Activated T-helper 9 cell treated with anti-CD3 and anti-CD28 coated beads, Interleukin-2, amount 50 U/mL, for 16 hours (primary cell): ENCODE results near the gene CX3CL1.
"Not testable (repeated sequence)": the region's sequence is repeated elsewhere in the genome, so short reads cannot be mapped to it uniquely, and the experiment has no call there.

Source experiments
- DNase-seq: peaks from one replicate; pipeline ENCODE4 v3.0.0-alpha.2; 2020; ENCODE audit warnings: low read depth

Gene CX3CL1

GRCh38 chr16:57357330-57358085 is 14.8 kb upstream of the CX3CL1 start:
- DNase-seq: no peak

DNA sequence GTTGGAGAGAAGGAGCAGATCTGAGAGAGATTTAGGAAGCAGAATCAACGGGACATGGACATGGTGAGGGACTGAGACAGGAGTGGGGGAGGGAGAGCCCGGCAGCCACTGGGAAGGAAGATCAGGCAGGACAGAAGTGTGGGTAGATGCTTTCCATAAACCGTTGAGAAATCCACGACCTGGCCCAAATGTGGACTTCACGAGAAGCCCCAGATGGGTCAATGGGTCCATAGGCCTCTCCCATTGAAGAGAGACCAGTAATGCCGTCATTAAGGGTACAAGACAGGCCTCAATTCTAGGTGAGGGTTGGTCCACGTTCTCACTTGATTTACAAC is 14.2 kb upstream of the CX3CL1 start:
- no peak for DNase-seq

GRCh38 chr16:57358527-57359095 is 13.7 kb upstream of the CX3CL1 start, which contains the start of gene CCL22:
TSS of gene CCL22 (plus strand) at chr16:57358783. CDS start at chr16:57358817, 34 bp downstream.
- DNase-seq: no peak

DNA sequence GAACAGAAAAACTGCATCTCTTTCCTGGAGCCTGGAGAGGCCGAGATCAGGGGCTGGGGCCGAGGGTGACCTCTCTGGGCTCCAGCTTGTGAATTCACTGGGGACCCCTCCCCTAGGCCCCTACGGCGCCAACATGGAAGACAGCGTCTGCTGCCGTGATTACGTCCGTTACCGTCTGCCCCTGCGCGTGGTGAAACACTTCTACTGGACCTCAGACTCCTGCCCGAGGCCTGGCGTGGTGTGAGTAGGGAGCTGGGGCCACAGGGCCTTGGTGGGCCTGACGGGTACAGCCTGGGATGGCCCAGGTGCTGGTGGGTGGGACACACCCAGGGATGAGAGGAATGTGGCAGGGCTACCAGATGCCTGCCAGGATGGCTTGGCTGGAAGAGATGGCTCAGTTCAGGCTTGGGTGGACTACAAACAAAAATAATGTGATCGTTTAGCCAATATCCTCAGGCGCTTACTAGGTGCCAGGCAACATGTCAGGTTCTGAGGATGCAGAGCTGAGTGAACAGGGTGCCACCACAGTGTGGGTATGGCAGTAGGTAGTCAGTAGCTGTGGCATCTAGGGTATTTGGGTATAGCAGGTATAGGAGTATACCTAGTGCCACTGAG is 11.9 kb upstream of the CX3CL1 start:
- no peak for DNase-seq

DNA sequence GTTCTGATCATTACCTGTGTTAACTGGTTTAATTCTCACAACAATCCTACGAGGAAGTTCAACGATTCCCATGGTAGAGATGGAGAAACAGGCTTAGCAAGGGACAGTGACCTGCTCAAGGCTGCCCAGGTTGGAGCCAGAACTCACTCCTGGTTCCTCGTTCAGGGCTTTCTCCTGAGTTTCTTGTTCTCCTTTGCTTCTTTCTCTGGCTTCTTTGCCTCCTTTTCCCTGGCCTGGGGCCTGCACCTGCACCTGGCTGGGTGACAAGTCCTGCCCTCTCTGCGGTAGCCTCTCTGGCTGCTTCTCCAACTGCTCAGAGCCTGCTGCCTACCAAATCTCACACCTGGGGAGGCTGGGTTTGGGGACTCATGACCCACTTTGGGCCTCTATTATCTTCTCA is 10.9 kb upstream of the CX3CL1 start:
- no peak for DNase-seq

- DNase-seq: no peak
Observed at GRCh38 chr16:57364143-57364542, 8.1 kb upstream of the CX3CL1 start.

GRCh38 chr16:57366544-57367040 is 5.7 kb upstream of the CX3CL1 start:
- no peak for DNase-seq

GRCh38 chr16:57367116-57367752 is 5.1 kb upstream of the CX3CL1 start:
- no peak for DNase-seq

- no peak for DNase-seq
Observed at GRCh38 chr16:57371494-57372371, 557 bp upstream of the CX3CL1 start.

- DNase-seq: no peak
Observed at GRCh38 chr16:57373117-57373947, 1.0 kb downstream of the CX3CL1 start.

DNA sequence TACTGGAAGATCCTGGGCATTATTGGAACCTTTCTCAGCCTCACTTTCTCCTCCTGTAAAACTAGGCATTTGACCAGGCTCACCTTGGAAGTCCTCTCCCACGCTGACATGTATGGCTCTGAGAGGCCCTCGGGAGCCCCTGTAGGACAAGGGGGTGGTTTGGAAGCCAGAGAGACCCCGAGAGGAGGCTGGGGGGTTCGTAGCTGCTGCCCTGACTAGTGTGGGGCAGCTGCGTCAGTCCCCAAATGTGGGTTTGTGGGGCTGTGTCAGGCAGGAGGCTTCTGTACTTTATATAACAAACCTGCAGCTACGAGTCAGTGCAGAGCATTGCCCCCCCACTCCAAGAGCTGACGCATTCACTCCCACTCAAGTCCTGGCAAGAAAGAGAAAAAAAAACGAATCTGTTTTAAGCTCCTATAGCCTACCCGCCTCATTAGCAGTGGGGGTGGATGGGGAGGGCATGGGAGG is 1.8 kb downstream of the CX3CL1 start:
- DNase-seq: no peak

- not testable (repeated sequence) for DNase-seq
Observed at GRCh38 chr16:57374925-57375465, 2.7 kb downstream of the CX3CL1 start.

- DNase-seq: no peak
Observed at GRCh38 chr16:57376313-57376818, 4.1 kb downstream of the CX3CL1 start.

- no peak for DNase-seq
Observed at GRCh38 chr16:57377080-57377841, 5.0 kb downstream of the CX3CL1 start.

GRCh38 chr16:57379579-57379978 is 7.3 kb downstream of the CX3CL1 start:
- DNase-seq: no peak

DNA sequence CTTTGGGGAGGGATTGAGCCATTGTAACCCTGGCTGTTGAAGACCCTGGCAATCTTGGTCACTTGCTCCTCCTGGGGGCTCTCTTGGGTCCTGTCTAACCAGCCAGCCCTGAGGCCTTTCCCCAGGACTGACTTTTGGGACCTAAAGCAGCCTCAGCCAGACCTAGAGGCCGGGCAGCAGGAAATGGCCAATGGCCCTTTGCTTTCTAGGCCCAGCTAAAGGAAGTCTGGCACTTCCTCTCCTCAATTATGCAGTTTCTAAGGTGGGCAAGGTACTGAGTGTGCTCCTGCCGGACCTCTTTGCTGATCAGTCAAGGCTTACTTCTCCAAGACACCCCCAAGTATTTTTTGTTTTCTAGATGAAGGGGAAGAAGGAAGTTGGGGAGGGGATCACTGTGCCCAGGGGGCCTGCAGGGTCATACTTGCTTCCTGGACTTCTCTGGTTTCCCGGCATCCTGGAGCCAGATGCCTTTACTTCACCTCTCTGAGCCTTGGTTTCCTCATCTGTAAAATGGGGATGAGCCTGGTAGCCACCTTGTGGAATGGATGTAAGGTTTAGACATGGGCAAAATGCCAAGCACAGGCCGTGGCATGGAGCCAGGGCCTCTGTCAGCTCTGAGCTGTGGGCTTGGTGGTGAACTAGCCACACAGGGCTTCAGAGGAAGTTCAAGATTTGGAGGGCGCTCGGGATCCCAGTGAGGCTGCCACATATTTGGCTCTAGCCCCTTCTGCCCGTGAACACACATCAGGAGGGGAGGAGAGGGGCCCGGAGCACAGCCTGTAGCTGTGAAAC is 8.6 kb downstream of the CX3CL1 start:
- no peak for DNase-seq

DNA sequence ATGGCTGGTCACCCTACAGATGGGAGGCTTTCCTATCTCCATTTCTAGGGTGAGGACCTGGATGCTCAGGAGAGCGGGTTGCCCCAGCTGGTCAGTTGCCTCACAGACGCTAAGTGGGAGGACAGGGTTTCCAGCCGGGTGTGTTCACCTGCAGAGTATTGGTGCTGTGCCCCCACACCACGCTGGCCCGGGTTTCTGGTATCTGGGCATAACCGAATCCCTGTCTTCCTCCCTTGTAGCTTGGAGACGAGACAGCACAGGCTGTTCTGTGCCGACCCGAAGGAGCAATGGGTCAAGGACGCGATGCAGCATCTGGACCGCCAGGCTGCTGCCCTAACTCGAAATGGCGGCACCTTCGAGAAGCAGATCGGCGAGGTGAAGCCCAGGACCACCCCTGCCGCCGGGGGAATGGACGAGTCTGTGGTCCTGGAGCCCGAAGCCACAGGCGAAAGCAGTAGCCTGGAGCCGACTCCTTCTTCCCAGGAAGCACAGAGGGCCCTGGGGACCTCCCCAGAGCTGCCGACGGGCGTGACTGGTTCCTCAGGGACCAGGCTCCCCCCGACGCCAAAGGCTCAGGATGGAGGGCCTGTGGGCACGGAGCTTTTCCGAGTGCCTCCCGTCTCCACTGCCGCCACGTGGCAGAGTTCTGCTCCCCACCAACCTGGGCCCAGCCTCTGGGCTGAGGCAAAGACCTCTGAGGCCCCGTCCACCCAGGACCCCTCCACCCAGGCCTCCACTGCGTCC is 9.7 kb downstream of the CX3CL1 start:
- DNase-seq: no peak
